Daoy (cell line): ENCODE measurements around the gene HECW1. TPM values are rescaled to one million over a fixed set of nuclear protein-coding genes. Genes with fewer than 3 reads are reported as not detected.

Experiments
- DNase-seq: peaks from one replicate; pipeline ENCODE4 v3.0.0-alpha.2; 2015; ENCODE audit warnings: low read depth
- total RNA-seq: library from RNA; depleted of rRNA; stranded (reverse); fragments of >200 nt; shearing (Covaris generic); gene quantifications from 2 replicates; pipeline ENCODE4 v1.2.3, GENCODE V29; 2014

Gene HECW1
- total RNA-seq, 1 experiment from 2014 or later, result 16.3 TPM

- peak; percentile 35 for DNase-seq
Observed at GRCh38 chr7:43363035-43363791, 250.8 kb downstream of the HECW1 start.

GRCh38 chr7:43364391-43364790, 251.9 kb downstream of the HECW1 start:
- DNase-seq, result no peak

- no peak for DNase-seq
Observed at GRCh38 chr7:43372676-43373355, 260.4 kb downstream of the HECW1 start.

- no peak for DNase-seq
Observed at GRCh38 chr7:43377196-43377960, 264.9 kb downstream of the HECW1 start.

- no peak for DNase-seq
Observed at GRCh38 chr7:43379210-43379609, 266.8 kb downstream of the HECW1 start.

- DNase-seq, result no peak
Observed at GRCh38 chr7:43384616-43385308, 272.3 kb downstream of the HECW1 start.

- DNase-seq, result no peak
Observed at GRCh38 chr7:43385309-43385680, 272.8 kb downstream of the HECW1 start.

GRCh38 chr7:43385856-43386255, 273.4 kb downstream of the HECW1 start:
- DNase-seq, result peak; percentile 77

GRCh38 chr7:43387932-43388331, 275.5 kb downstream of the HECW1 start:
- no peak for DNase-seq

- DNase-seq, result no peak
Observed at GRCh38 chr7:43390576-43390975, 278.1 kb downstream of the HECW1 start.

GRCh38 chr7:43391518-43391917, 279.1 kb downstream of the HECW1 start:
- DNase-seq, result no peak

GRCh38 chr7:43392638-43393330, 280.3 kb downstream of the HECW1 start:
- no peak for DNase-seq

- peak; percentile 21 for DNase-seq
Observed at GRCh38 chr7:43394441-43395130, 282.1 kb downstream of the HECW1 start.

GRCh38 chr7:43395351-43395750, 282.9 kb downstream of the HECW1 start:
- DNase-seq, result no peak

GRCh38 chr7:43396187-43396740, 283.8 kb downstream of the HECW1 start:
- DNase-seq, result no peak

- no peak for DNase-seq
Observed at GRCh38 chr7:43398831-43399230, 286.4 kb downstream of the HECW1 start.

GRCh38 chr7:43405948-43406347, 293.5 kb downstream of the HECW1 start:
- DNase-seq, result no peak

GRCh38 chr7:43406961-43407360, 294.5 kb downstream of the HECW1 start:
- no peak for DNase-seq

- DNase-seq, result no peak
Observed at GRCh38 chr7:43408981-43409380, 296.5 kb downstream of the HECW1 start.

- no peak for DNase-seq
Observed at GRCh38 chr7:43417455-43417854, 305.0 kb downstream of the HECW1 start.
